HUES48 (cell line): ENCODE measurements around the gene M1AP.

Source experiments
- H3K27ac ChIP-seq: one replicate; pipeline ENCODE4 v1.7.0; 2013; ENCODE audit warnings: low read depth, low read length, inconsistent platforms
- H3K27me3 ChIP-seq: 2 replicates; pipeline ENCODE4 v1.6.1; 2013; ENCODE audit warnings: mild to moderate bottlenecking, low read length; ENCODE audit not compliant: control insufficient read depth, insufficient read depth
- H3K36me3 ChIP-seq: 2 replicates; pipeline ENCODE4 v1.6.1; 2013; ENCODE audit warnings: low read length; ENCODE audit not compliant: control insufficient read depth, insufficient read depth
- H3K4me1 ChIP-seq: 2 replicates; pipeline ENCODE4 v1.6.1; 2013; ENCODE audit warnings: mild to moderate bottlenecking, low read length; ENCODE audit not compliant: control insufficient read depth, insufficient read depth
- H3K4me3 ChIP-seq: 2 replicates; pipeline ENCODE4 v1.5.1; 2013; ENCODE audit warnings: mild to moderate bottlenecking, low read depth, low read length
- H3K9ac ChIP-seq: 2 replicates; pipeline ENCODE4 v1.6.1; 2013; ENCODE audit warnings: mild to moderate bottlenecking, low read depth, low read length, moderate library complexity
- H3K9me3 ChIP-seq: 2 replicates; pipeline ENCODE4 v1.6.1; 2013; ENCODE audit warnings: low read length; ENCODE audit not compliant: control insufficient read depth, insufficient read depth

M1AP gene

DNA sequence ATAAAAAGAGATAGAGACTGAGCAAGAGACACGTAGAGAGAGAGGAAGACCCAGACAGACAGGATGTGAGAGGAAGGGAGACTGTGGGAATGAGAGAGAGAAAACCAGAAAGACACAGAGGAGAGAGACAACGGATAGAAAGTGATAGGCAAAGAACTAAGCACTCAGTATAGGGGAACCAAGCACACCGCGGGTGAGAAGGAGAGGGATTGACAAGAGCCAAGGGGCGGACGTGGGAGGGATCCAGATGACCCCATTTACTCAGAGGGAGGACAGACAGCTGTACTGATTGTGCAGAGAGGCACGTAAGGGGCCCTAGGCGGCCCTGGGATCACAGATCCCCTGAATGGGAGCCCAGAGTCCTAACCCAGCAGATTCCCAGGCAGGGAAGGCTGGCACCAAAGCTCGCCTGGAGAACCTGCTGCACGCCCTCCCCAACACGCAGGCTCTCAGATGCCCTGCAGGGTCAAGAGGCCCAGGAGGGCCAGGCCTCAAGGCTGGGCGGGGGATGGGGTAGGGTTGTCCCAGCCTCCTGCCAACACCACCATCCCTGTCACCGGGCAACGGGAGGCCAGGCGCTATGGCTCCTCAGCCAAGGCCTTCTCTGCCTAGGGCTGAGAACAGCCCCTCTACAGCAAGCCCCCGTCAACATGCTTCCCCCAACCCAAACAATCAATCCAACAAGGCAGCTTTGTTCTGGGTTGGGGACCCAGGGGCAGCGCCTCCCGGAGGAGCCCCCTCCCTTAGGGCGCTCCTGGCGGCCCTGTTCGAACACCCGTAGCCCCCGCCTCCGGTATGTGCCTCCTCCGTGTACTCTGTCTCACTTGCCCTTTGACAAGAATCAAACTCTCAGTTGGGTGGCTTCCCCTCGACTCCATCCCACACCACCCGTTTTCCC lies 95.0 kb downstream of the M1AP start:
- peak overlapping the region; percentile 43 for H3K27ac ChIP-seq
- peak overlapping the region; percentile 30 for H3K9ac ChIP-seq
- H3K27me3 ChIP-seq, result peaks cover 52% of the 10 kb centered on the region
- no peaks in the 10 kb centered on the region for H3K9me3 ChIP-seq
- peaks cover 12% of the 10 kb centered on the region; the same call in 1 of the 2 replicates for H3K4me1 ChIP-seq
- H3K4me3 ChIP-seq, result peak overlapping the region; percentile 74
- no peaks in the 10 kb centered on the region; the same call in 1 of the 2 replicates for H3K36me3 ChIP-seq

DNA sequence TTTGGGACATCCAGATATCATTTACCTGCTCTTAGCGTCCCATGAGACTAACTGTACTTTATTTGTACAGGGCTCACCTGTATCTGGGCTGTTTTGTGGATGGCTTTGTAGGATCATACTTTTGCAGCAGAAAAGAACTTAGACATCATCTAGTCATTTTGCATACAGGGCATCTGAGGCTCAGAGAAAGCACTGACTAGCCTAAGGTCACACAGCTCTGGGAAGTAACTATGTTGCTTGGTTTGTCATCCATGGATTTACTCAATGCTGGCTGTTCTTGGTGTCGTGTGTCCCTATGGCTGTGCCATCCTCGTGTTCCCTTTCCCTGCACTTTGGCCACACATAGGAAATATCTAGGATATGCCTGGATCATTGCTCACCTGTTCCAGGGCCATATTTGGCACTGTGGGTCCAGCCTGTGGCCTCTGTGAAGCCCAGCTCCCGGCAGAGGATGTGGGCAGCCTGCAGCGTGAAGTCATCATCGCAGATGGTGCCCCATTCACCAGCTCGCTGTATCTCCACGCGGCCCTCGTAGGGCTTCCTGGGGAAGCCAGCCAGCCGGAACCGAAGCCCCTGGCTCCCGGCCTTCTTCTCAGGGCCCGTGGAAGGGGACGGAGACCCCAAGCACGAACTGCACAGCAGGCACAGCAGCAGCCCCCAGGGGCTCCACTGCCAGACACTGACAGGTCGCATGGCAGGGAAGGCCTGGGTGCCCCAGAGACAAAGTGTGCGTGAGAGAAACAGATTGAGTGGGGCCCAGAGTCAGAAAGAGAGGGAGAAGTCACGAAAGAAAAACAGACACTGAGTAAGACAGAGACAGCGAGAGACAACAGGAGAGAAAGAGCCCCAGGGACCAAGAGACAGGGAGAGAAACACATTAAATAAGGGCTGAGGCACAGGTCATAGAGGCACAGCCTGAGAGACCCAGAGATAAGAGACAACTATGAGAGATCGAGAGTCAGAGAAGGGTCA lies 95.9 kb downstream of the M1AP start:
- Histone ChIP-seq H3K27me3 (peaks cover 61% of the 10 kb centered on the region), H3K4me1 (peaks cover 14% of the 10 kb centered on the region; the same call in 1 of the 2 replicates), H3K36me3 (no peaks in the 10 kb centered on the region; the same call in 1 of the 2 replicates), H3K9me3 (no peaks in the 10 kb centered on the region), H3K4me3 (peak overlapping the region; percentile 74), H3K27ac (no peak overlapping the region), H3K9ac (no peak overlapping the region)

DNA sequence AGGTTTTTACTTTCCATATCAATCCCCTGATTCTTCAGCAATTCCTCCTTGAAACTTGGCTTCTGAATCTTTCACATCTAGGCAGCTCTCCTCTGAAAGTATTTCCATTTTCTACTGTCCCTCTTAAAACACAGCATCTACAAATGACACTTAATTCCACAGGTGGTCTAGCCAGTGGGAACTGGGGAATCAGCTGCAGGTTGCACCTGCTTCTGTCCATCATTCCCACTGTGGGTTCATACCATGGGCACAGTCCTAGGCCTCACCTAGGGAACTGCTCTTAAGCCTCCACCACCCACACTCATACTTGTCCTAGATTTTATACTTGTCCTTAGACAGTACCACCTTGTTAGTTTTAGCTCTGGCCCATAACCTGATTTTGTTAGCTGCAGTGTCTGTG lies 96.6 kb downstream of the M1AP start:
- no peak overlapping the region for H3K9ac ChIP-seq
- peaks cover 14% of the 10 kb centered on the region; the same call in 1 of the 2 replicates for H3K4me1 ChIP-seq
- no peak overlapping the region for H3K4me3 ChIP-seq
- no peak overlapping the region for H3K27ac ChIP-seq
- no peaks in the 10 kb centered on the region for H3K9me3 ChIP-seq
- H3K27me3 ChIP-seq, result peaks cover 62% of the 10 kb centered on the region
- H3K36me3 ChIP-seq, result no peaks in the 10 kb centered on the region; the same call in 1 of the 2 replicates

DNA sequence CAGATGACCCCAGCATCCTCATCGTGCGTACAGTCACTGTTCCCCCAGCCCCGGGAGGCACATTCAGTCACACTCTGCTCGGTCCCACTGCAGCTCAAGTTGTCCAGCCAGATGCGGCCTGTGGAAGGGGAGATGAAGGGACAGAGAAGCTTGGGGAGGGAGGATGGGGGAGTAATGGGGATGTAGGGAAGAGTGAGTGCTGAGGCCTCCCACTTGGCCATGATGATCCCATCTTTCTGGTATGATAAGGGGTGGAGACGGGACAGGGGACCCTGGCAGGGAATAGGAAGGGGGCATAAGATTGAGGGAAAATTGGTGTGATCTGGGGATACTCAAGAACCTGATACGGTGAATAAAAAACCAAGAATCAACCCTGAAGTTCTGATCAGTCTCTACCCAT lies 97.9 kb downstream of the M1AP start:
- peaks cover 14% of the 10 kb centered on the region; the same call in 1 of the 2 replicates for H3K4me1 ChIP-seq
- no peaks in the 10 kb centered on the region for H3K9me3 ChIP-seq
- H3K36me3 ChIP-seq, result no peaks in the 10 kb centered on the region
- no peak overlapping the region; the same call in 1 of the 2 replicates for H3K4me3 ChIP-seq
- H3K27ac ChIP-seq, result no peak overlapping the region
- H3K27me3 ChIP-seq, result peaks cover 49% of the 10 kb centered on the region
- no peak overlapping the region for H3K9ac ChIP-seq

DNA sequence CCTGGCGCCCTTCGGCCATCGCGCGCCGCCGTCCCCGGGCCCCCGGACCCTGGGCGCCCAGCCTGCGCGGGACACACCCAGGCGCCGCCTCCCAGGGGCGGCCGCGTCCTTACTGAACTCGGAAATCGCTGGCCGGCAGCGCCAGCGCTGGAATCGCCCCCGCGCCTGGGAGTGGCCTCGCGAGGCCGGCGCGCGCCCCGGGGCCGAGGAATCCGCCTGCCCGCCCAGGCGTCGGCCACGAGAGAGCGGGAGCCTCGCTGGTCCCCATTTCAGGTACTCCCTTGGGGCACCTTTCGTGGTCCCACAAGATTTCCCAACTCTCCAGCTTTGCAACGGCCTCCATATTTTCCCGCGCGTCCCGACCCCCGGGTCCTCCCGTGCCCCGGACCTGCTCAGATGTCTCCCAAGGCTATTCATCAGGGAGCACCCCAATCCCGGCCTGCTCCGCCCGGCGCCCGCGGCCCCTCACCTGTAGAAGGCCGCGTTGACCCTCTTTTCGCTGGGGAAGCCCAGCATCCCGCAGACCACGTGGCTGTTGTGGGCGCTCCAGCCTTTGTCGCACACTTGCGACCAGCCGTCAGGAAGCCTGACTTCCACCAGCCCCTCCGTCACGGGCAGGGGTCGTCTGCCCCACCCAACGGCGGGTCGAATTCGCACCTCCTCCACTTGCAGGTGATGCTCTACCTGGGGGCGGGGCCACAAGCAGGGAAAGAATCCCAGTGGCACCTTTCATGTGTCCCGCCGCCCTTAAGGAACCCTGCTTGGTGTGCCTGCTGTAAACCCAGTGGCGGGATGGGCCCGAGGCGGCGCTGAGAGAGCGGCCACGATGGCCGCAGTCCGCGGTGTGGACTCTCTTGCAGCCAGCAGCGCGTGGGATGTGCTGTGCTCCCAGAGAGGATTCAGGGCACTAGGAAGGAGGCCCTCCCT lies 99.0 kb downstream of the M1AP start:
- peak overlapping the region; percentile 73 for H3K4me3 ChIP-seq
- peaks cover 14% of the 10 kb centered on the region; the same call in 1 of the 2 replicates for H3K4me1 ChIP-seq
- H3K27ac ChIP-seq, result peak overlapping the region; percentile 15
- H3K36me3 ChIP-seq, result no peaks in the 10 kb centered on the region
- H3K9me3 ChIP-seq, result no peaks in the 10 kb centered on the region
- peaks cover 46% of the 10 kb centered on the region for H3K27me3 ChIP-seq
- peak overlapping the region; percentile 72 for H3K9ac ChIP-seq

DNA sequence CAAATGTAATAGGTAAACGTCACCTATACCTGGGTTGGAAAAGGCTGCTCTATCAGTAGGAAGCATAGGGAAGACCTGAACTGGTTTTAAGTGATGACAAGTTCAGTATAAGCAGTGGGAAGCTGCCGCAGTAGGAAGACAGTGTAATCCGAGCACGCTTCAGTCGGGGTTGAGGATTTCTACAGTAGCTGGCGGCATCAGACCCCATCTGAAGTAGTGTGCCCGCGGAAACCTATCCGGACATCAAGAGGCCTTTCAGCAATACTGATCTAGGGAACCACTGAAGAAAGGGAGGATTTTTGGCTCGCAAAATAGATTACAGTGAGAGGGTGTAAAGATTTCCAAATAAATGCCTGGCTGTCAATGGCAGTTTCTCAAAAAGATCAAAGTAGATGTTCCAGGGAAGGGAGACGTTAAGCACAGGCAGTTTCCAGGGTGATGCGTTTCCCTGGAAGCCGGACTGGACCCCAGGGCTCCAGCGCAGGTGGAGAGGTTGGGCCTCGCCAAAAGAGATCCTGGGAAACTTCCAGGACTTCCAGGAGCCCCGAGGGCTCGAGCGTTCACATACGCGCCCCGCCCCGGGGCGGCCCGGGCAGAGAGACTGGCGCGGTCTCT lies 99.7 kb downstream of the M1AP start:
- no peak overlapping the region for H3K27ac ChIP-seq
- peak overlapping the region; percentile 73 for H3K4me3 ChIP-seq
- H3K27me3 ChIP-seq, result peaks cover 46% of the 10 kb centered on the region

DNA sequence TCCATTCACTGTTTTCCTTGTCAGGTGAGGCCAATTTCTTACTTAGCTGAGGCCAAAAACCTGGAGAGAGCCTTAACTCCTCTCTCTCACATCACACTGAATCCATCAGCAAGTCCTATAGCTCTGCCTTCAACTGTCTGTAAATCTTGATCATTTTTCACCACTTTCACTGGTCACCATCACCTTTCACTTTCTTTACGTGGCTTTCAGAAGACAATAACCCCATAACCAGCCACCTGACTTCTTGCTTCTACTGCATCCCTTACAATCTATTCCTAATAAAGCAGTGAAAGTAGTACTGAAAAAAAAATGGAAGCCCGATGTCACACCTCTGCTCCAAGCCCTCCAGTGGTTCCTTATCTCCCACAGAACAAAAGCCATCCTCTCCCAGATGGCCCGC lies 102.1 kb downstream of the M1AP start:
- H3K27ac ChIP-seq, result no peak overlapping the region
- peaks cover 26% of the 10 kb centered on the region for H3K27me3 ChIP-seq

More for the DNA sequence above, 99.7 kb downstream of the M1AP start:
- no peaks in the 10 kb centered on the region for H3K36me3 ChIP-seq
- no peaks in the 10 kb centered on the region for H3K9me3 ChIP-seq
- peak overlapping the region; percentile 72; the same call in 1 of the 2 replicates for H3K9ac ChIP-seq
- H3K4me1 ChIP-seq, result peaks cover 14% of the 10 kb centered on the region; the same call in 1 of the 2 replicates

DNA sequence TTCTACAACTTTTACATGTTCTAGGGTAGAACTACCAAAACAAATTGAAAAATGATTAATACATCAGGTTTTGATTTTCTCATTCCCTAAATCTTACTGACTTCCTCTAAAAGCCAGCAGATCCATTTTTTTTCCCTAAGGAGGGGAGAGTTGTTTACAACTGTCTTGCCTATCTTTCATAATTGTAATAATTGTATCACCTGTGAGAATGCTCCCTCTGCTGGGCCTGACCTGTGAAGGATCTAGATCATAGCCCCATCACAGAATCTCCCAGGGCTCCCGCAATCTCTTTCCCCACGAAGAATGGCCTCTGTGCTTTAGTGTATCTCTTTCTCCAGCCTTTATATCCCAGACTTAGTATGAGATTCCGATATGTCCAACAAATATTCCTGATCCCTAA lies 103.5 kb downstream of the M1AP start:
- no peaks in the 10 kb centered on the region for H3K36me3 ChIP-seq
- H3K9ac ChIP-seq, result no peak overlapping the region

More for the DNA sequence above, 102.1 kb downstream of the M1AP start:
- Histone ChIP-seq H3K4me1 (peaks cover 8% of the 10 kb centered on the region; the same call in 1 of the 2 replicates), H3K36me3 (no peaks in the 10 kb centered on the region), H3K9me3 (no peaks in the 10 kb centered on the region), H3K9ac (no peak overlapping the region), H3K4me3 (no peak overlapping the region)

DNA sequence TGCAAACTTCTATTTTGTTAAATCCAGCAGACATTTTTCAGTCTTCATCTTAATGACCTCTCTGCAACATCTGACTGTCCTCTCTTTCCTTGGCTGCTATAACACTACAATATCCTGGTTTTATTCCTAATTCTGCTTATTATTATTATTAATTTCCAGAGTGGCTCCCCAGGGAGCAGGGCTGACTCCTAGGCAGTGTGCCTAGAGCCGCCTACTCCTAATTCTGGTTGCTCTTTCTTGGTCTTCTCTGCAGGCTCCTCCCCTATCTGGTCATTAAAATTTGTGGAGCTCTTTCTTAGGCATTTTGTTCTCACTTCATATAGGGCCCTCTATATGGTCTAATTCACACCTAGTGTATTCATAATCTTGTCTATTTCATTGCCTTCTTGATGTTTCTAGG lies 105.2 kb downstream of the M1AP start:
- Histone ChIP-seq H3K4me3 (no peak overlapping the region), H3K36me3 (no peaks in the 10 kb centered on the region), H3K27me3 (peaks cover 8% of the 10 kb centered on the region; the same call in 1 of the 2 replicates)

More for the DNA sequence above, 103.5 kb downstream of the M1AP start:
- no peak overlapping the region for H3K4me3 ChIP-seq
- H3K4me1 ChIP-seq, result peaks cover 3% of the 10 kb centered on the region; the same call in 1 of the 2 replicates
- no peak overlapping the region for H3K27ac ChIP-seq
- H3K9me3 ChIP-seq, result no peaks in the 10 kb centered on the region
- H3K27me3 ChIP-seq, result peaks cover 15% of the 10 kb centered on the region

More for the DNA sequence above, 105.2 kb downstream of the M1AP start:
- no peak overlapping the region for H3K9ac ChIP-seq
- H3K9me3 ChIP-seq, result no peaks in the 10 kb centered on the region
- H3K27ac ChIP-seq, result no peak overlapping the region
- H3K4me1 ChIP-seq, result no peaks in the 10 kb centered on the region
